Mucosa of descending colon (tissue), 3 donors: ENCODE results near the gene SOCS7. TPM values are rescaled to one million over a fixed set of nuclear protein-coding genes. Genes with fewer than 3 reads are reported as not detected.
A peak's percentile ranks its signal among the peaks of the same experiment; 100 is the strongest.

ENCODE experiments used
- ATAC-seq: fragments of 200-7000 bp; cut with Tn5 transposase; one replicate; pipeline ENCODE4 v1.9.1; 2020; ENCODE audit warnings: mild to moderate bottlenecking, moderate library complexity
- DNase-seq, 3 donors: peaks; one replicate each; pipeline ENCODE4 v3.0.0-alpha.2; 2020
- H3K36me3 ChIP-seq: fragments of 200-600 bp; one replicate; pipeline ENCODE4 v1.8.0; 2021; ENCODE audit warnings: low read depth, mild to moderate bottlenecking
- H3K4me1 ChIP-seq: fragments of 200-600 bp; one replicate; pipeline ENCODE4 v1.8.0; 2021; ENCODE audit warnings: low read depth, mild to moderate bottlenecking
- H3K4me3 ChIP-seq: fragments of 200-600 bp; one replicate; pipeline ENCODE4 v1.8.0; 2021; ENCODE audit warnings: mild to moderate bottlenecking
- H3K9me3 ChIP-seq: fragments of 200-600 bp; one replicate; pipeline ENCODE4 v1.8.0; 2021; ENCODE audit warnings: mild to moderate bottlenecking
- CTCF ChIP-seq: fragments of 200-600 bp; IDR thresholded peaks from one replicate; pipeline ENCODE4 v1.8.0; 2022; ENCODE audit warnings: antibody characterized with exemption, mild to moderate bottlenecking
- intact Hi-C, 2 donors: fragments of 100-400 bp; cut with DNase I in 1 of 2; cut with micrococcal nuclease in 1 of 2; formaldehyde crosslinking; loops; one replicate each; pipeline versions ENCODE4 v1.11.0 to v1.11.1; 2022; cut with DNase I, micrococcal nuclease
- total RNA-seq, 3 donors: library from RNA; stranded (reverse); fragmentation: NEBNext Ultra II Directional in 2 of 3; extraction: Animal tissue kit (Norgen Biotek cat#: 25700) in 2 of 3; gene quantifications; one replicate each; pipeline versions ENCODE4 v1.2.1 to v1.2.4, GENCODE V29; 2021 to 2023
- donor health status: DM: no; HTN: no; CAD: no; lungs with moderate emphysema.
- donor health status: DM: no; HTN: no; CAD: no.
- donor health status: DM: no; HTN: yes; CAD: no.

SOCS7 gene
- total RNA-seq, 3 donors from 2014 or later, result 11.4 to 26.2 (median 16.1) TPM

GRCh38 chr17:38428643-38429371 lies 77.2 kb downstream of the SOCS7 start:
- ATAC-seq, result peak; percentile 51
- H3K4me3 ChIP-seq, result peak overlapping the region; percentile 30
- intact Hi-C loops, result loop anchor here in 1 of 2 donors (10.0 kb wide), 1 partner anchor 56 kb away; no protein-coding TSS in a partner anchor
- peaks cover 11% of the 10 kb centered on the region for H3K4me1 ChIP-seq
- H3K9me3 ChIP-seq, result no peaks in the 10 kb centered on the region
- no peak for TF ChIP-seq CTCF
- H3K36me3 ChIP-seq, result no peaks in the 10 kb centered on the region
- DNase-seq, result peak in 2 of 3 donors; percentile 34 to 50

- H3K9me3 ChIP-seq, result no peaks in the 10 kb centered on the region
- peaks cover 11% of the 10 kb centered on the region for H3K4me1 ChIP-seq
- intact Hi-C loops, result loop anchor here in 1 of 2 donors (10.0 kb wide), 1 partner anchor 55 kb away; no protein-coding TSS in a partner anchor
- H3K4me3 ChIP-seq, result no peak overlapping the region
- TF ChIP-seq CTCF, result no peak
- DNase-seq (no peak), ATAC-seq (no peak)
- H3K36me3 ChIP-seq, result no peaks in the 10 kb centered on the region
Observed at GRCh38 chr17:38429476-38430100, 77.9 kb downstream of the SOCS7 start.

DNA sequence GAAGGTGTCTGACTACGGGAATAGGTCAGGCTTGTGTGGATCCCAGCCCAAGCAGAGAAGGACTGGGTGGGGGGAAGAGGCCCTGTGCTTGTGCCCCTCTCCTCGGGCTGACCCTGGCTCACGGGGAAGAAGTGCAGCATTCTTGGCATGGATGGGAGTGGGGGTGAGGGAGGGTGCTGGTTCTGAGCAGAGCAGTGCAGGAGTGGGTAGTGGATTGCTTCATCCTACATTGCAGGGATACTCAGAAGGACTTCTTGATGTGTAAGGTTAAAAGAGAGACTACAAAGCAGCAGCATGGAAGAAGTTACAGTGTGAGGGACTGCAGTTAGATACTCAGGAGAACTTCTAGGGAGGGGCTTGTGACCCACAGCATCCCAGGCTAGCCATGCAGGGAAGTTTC lies 78.7 kb downstream of the SOCS7 start:
- Histone ChIP-seq H3K9me3 (no peaks in the 10 kb centered on the region), H3K4me1 (peaks cover 11% of the 10 kb centered on the region), H3K36me3 (no peaks in the 10 kb centered on the region), H3K4me3 (no peak overlapping the region)
- DNase-seq (no peak), ATAC-seq (no peak)
- intact Hi-C loops, result no loop called here
- no peak for TF ChIP-seq CTCF

- intact Hi-C loops, result no loop called here
- no peak overlapping the region for H3K4me3 ChIP-seq
- H3K9me3 ChIP-seq, result no peaks in the 10 kb centered on the region
- H3K36me3 ChIP-seq, result no peaks in the 10 kb centered on the region
- H3K4me1 ChIP-seq, result peaks cover 11% of the 10 kb centered on the region
- DNase-seq, result no peak
- no peak for TF ChIP-seq CTCF
- no peak for ATAC-seq
Observed at GRCh38 chr17:38430822-38431221, 79.2 kb downstream of the SOCS7 start.

- H3K9me3 ChIP-seq, result no peaks in the 10 kb centered on the region
- H3K36me3 ChIP-seq, result no peaks in the 10 kb centered on the region
- peaks cover 11% of the 10 kb centered on the region for H3K4me1 ChIP-seq
Observed at GRCh38 chr17:38431346-38432145, 79.9 kb downstream of the SOCS7 start.

More at GRCh38 chr17:38431346-38432145, 79.9 kb downstream of the SOCS7 start:
- H3K4me3 ChIP-seq, result no peak overlapping the region
- DNase-seq, result no peak
- no peak for TF ChIP-seq CTCF
- intact Hi-C loops, result no loop called here
- no peak for ATAC-seq
